Activated gamma-delta T cell treated with Interleukin-2 at 50 U/mL for 16 hours (primary cell): ENCODE results near the gene ACOXL.

Experiments
- DNase-seq: peaks from one replicate; pipeline ENCODE4 v3.0.0-alpha.2; 2020

ACOXL gene

DNA sequence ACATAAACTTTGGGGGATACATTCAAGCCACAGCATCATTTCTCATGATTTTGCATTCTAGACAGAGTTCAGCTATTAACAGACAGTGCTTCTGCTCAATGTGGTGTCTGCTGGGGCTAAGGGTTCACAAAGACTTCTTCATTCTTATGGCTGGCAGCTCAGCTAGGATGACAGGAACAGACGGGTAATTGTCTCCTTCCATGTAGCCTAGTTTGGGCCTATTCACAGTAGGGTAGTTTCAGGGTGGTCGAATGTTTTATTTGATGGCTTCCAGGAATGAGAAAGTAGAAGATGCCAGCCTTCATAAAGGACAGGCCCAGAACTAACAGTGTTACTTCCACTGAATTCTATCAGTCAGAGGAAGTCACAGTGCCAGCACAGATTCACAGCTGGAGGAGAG, 362.3 kb downstream of the ACOXL start:
- no peak for DNase-seq

DNA sequence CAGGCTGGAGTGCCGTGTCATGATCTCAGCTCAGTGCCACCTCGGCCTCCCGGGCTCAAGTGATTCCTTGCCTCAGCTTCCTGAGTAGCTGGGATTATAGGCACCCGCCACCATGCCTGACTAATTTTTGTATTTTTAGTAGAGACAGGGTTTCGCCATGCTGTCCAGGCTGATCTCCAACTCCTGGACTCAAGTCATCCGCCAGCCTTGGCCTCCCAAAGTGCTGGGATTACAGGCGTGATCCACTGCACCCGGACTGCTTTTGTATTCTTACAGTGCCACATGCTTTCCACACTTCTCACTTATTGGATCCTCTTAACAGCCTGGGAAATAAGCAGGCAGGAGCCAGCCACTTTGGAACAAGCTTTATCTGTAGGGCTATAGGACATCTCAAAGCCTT, 363.1 kb downstream of the ACOXL start:
- DNase-seq: no peak

DNA sequence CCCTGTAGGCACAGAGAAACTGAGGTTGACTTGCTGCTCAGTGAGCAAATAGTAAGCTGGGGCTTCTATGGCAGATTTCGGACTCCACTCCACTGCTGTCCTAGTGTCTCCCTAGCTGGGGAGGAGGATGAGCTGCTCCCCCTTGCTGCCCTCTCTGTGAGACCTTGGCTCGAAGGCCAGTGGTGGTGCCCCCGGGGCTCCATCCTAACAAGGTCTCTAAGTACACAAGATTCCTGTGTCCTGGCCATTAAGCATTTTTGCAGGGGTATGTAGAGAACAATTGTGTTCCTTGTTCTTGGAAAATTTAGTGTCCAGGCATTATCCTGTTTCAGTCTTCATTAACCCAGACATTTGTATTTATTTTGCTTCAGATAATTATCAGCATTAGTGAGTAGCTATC, 367.0 kb downstream of the ACOXL start:
- DNase-seq: no peak

DNA sequence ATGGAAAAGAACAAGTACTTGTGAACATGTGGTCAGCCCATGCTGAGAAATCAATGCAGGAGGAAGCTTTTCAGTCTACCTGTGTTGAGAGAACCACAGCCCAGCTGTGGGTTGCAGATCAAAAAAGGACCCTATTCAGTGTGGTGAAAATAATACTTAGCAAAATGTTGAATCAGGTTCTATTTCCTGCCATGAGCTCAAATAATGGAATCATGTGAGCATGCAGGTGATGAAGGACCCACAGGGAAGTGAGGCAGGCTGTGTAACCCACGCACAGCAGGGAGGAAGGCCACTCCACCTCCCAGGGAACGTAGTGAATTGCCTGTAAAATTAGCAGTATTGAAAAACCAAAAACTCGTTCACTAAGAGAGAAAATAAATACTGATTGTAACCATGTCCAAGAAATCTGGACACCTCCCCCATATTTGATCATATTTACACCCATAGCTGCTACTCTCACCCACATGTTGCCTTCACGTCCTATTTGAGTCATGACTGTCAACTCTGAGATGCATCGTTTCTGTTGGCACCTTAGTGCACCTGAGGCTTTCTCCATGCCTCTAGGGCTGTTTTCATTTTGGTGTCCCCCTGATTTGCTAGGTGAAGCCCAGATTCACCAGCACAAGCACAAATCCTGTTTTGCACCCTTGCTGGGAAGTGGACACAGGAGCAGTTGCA, 367.9 kb downstream of the ACOXL start:
- DNase-seq: no peak

DNA sequence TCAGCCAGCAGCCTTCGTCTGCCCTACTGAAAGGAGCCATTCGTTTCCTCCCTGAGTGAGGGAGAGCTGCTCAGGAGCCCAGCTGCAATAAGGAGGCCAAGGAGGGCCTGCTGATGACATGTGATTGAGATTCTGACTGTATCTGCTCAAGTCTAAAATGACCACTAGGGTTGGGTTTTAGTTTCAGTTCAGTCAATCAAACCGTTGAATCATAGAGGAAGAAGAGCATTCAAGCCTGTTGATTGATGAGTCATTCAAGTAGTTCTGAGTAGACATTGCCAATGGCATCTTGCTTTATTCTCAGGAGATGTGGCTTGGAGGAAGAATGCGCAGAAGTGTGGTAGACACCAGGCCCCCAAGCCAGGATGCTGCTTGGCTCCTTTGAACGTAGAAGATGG, 368.4 kb downstream of the ACOXL start:
- DNase-seq: no peak

DNA sequence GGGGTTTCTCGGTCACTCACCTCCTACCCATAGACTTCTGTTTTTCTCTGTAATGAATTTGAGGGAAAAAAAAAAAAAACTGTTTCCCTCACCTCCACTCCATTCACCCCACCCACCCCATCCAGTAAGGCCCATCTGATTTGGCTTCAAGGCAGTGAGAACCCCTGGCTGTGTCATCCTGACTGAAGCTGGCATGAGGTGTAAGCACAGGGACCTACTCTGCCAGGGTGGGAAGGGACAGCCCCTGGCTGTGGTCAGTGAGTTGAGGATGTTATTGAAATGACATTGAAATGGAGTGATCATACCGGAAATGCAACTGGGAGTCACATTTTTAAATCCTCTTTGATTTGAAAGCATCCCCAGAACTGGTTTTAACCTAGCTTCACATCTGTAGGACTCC, 369.2 kb downstream of the ACOXL start:
- DNase-seq: no peak

DNA sequence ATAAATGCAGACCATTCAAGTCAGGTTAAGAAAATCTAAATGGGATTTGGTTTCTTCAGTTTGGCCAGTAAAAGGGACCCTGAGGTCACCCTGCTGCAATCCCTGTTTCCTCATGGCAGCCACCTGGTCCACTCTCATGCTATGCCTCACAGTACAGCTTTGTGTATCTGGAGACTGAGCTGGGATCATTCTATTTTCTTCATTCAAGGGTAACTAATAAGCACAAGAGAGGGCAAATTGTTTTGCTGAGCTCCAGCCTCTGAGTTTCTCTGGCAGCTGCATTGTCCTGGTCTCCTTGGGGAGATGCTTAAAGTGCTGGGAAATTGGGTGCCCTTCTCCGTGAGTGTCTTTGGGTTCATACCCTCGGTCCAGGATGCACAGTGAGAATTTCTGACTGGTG, 369.8 kb downstream of the ACOXL start:
- no peak for DNase-seq

DNA sequence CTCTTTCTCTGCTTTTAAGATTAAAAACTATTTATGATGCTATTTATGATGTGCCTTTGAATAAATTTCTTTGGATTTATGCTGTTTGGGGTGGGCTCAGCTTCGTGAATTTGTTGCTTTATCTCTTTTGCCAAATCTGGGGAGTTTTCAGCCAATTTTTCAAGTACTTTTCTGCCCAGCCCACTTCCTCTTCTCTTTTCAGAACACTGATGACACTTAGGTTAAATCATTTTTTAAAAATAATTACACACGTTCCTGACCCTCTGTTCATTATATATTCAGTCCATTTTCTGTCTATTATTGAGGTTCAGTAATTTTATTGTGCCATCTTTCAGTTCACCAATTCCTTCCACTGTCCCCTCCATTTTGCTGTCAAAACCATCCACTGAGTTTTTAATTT, 373.6 kb downstream of the ACOXL start:
- no peak for DNase-seq

DNA sequence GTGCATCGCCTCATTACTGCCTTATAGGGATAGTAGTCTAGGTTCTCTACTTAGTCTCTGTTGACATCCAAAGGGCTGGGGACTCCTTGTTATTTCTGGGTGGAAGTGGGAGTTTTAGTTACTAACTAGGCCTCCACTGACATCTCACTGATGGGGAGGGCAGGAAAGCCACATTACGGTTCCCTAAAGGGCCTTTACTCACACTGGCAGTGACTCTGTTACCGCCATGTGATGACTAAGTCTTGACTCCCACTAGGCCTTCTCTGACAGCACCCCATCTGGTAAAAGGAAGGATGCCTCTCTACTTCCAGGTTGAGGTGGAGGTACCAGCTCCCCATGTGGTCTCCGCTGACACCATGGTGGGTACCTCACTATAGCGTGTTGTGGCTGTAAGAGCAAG, 374.3 kb downstream of the ACOXL start:
- no peak for DNase-seq

DNA sequence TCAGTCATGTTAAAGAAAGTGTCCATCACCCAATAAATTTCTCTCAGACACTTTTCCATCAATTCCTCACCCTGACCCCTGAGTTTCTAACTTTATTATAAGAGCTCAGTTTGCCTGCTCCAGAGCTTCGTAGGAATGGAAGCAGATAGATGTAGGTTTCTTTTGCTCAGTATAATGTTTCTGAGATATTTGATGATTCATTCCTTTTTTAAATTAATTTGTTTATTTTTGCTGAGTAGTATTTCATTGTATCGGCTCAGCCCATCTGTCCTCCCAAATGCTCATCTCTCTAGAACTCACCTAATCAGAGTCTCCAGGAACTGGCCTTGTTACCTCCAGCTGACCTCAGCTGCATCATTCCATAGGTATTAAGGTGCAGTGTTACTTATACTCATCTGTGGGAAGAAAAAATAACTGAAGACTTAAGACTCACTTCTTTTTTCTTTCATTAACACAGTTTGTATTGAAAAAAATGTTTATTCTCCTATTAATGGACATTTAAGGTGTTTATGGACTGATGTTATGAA, 376.4 kb downstream of the ACOXL start:
- no peak for DNase-seq

DNA sequence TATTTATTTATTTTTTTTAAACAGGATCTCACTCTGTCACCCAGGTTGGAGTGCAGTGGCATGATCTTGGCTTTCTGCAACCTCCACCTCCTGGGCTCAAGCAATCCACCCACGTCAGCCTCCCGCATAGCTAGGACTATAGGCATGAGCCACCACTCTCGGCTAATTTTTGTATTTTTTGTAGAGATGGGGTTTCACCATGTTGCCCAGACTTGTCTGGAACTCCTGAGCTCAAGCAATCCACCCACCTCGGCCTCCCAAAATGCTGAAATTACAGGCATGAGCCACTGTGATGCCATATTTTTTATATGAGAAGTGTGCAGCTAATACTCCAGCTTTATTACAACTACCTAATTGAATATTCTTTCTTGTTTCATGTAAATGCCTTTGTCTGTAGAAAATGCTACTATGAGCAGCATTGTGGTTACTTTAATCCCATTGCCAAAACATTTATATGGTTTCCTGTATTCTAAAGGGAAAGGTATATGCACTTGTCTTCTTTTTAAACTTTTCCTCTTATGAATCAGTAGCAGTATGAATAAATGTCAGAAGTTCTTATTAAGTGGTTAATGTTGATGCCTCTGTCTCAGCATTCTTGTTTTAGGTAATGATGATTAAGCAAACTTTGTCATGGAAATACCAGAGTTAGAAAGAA, 378.9 kb downstream of the ACOXL start:
- no peak for DNase-seq

DNA sequence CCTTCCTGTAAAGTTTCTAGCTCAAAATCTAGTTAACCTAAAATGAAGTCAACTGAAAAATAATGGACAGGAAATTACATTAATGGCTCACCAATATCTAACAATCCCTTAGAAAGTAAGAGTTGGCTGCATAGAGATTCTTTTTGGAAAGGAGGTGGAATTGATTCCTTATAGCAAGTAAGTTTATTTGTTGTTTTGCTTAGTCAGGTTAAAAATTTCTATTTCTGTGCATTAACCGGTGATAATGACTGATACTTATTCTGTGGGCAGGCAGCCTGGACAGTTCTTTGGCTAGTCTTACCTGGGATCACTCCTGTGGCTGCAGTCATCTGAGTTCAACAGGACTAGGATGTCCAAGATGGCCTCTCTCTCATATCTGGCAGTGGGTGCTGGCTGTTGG, 381.5 kb downstream of the ACOXL start:
- DNase-seq: no peak

DNA sequence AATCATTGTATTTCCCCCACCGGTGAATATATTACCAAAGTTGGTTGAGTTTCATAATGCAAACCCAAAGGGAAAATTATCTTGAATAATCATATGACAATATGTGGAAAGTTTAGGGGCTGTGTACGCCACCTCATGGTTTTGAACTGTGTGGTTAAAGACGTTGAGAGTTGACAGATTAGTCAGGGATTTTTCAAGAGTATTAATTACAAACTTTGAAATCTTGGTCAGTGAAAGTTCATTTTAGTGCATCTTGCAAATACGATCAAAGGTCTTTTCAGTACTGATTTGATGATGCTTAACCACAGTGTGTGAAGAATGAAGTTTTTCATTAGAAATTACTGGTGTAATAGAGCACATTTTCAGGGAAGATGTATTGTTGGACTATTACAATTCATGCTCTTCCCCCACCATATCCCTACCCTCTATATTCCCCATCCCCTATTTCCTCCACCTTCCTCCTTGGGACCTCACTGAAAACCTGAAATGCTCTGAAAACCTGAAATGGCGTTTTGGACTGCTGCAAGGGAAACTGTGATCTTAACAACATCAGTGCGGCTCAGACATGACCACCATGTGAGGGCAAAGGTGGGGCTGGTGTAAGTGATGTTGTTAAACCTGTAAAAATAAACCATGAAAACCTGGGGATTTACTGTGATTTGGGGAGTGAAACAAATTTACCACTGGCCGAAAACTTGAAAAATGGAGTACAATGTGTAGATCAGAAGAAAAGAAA, 383.8 kb downstream of the ACOXL start:
- no peak for DNase-seq

DNA sequence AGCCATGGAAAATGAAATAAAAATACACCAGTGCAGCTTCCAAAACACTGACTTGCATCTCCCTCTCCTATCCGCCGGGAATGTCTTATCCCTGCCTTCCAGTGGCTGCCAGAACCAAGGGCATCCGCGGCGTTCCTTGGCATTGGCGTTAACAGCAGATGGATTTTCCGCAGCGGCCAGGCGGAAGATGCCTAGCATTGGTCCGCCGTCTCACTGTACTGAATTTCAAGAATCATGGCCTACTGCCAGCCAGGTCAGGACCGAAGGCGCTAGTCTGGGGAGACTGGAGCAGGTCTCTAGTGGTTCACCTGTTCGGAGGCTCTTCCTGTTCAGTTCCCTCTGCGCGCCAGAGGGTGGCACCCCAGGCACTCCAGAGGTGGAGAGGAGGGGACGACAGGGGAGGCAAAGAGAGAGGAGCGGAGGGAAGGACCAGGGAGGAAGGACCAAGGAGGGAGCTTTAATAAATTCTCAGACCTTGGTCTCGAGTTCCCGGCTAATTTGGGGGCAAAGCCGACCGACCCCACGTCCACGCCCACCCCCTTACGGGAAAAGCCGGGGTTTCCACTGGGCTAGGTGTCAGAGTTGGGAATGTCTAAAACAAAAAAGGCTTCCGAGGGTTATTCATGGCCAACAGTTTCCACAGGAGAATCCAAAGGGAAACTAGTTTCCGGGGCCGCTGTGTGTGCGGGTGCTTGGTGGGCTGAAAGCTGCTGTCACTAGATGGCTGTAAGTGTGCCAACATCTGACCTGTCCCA, 384.6 kb downstream of the ACOXL start:
- peak; percentile 64 for DNase-seq

DNA sequence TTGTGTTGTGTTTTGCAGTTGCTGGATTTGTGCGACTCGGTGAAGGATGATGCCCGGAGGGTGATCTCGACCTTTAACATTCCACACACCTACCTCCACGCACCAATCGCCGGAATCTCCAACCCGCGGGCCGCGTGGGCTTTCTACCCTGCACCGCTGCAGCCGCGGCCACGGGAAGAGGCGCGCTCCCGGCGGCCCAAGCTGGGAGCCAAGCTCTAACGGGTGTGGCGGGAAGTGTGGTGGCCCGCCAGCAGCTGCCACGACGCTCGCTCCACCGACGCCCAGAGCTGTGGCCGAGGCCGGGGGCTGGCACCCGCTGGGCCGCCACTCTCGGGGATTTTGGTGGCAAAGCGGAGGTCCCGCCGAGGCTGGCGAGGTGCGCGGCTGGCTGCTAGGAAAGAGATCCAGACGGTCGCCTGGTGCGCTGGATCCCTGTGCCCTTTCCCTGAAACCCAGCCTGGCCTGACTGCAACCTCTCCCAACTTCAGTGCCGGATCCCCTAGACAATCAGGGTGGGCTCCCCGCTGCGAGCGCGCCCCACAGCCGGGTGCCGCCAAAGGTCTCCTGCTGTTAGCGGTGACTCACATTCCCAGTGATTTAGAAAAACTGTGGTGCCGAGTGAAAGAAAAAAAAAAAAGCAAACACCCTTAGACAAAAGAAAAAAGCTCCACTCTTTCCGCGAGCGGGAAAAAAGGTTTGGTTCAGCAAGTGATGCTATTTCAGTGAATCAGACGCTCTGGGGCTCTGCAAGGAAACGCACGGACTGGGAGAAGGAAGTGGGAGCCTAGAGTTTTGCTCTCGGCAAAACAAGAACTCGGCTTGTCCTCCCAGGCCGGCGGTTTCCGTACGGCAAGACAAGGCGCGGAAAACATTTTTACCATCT, 385.5 kb downstream of the ACOXL start:
- DNase-seq: no peak

DNA sequence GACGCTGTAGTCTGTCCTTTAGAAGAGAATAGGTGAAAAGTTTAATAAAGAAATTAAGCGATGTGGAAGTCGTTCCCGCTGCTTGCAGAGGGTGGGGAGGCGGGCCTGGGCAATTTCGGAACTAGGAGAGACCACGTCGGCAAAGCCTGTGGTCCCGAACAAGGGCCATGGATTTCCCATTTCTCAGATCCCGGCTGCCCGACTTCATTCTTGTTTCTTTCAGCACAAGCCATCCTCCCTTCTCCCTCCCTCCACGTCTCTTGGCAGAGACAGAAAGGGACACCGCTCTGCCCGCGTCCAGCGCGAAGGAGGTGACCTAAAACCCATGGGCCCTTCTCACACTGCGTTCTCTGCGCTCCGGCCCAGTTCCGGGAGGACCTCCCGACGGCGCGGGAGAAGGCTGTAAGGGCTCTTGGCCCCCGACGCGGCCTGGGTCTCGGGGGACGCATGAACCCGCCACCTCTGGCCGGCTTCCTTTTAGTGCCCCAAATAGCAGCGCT, 386.2 kb downstream of the ACOXL start:
- no peak for DNase-seq

DNA sequence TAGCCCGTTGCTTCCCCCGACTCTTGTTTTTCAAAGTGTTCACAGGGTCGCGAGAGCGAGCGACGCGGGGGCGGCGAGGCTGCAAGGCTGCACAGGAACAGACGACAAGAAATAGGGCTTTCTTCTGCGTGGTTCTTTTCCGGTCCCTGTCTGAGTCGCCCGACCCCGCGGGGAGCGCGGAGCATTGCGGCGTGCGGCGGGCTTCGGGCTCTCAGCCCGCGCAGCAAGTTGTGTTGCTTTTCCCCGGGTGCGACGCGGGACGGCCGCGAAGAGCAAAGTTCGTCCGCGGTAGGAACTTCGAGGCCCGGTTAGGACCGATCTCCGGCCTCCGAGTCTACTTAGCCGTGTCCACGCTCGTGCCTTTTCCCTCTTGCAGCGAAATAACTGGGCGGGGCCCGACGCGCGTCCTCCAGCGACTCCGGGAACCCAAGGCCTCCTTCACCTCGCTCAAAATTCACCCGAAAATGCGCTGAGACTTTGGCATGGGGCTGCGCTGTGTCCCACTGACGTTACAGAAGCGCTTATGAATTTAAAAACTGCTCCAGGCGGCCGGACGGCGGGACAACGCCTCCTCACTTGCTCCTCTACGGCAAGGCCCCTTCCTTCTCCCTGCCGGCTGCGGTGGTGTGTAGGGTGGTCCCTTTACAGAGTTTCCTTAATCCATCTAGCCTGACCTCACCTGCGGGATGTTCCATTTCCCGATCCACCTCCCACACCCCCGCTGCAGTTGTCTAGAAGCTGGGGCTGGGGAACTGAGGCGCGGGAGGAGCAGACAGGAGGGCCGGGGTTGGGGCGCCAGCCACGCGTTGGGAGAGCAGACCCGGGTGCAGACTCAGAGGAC, 386.8 kb downstream of the ACOXL start:
- DNase-seq: peak; percentile 17

DNA sequence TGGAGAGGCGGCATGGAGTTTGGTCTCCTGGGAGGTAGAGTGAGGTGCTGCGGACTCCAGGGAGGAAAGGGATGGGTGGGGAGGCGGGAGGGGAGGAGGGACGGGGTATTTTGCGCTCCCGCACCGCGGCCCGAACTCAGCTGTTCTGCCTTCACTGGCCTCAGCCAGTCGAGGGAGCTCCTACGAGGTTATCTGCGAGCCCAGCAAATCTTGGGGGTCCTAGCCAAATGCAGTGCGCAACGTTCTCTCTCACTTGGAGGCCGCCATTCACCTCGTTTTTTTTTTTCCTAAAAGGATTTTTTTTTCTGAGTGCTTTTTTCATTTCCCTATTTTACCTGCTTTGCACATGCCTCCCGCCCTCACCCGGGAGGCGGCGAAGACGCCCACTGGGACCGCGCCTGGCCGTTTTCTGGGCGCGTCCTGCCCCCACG, 387.5 kb downstream of the ACOXL start:
- DNase-seq: no peak

DNA sequence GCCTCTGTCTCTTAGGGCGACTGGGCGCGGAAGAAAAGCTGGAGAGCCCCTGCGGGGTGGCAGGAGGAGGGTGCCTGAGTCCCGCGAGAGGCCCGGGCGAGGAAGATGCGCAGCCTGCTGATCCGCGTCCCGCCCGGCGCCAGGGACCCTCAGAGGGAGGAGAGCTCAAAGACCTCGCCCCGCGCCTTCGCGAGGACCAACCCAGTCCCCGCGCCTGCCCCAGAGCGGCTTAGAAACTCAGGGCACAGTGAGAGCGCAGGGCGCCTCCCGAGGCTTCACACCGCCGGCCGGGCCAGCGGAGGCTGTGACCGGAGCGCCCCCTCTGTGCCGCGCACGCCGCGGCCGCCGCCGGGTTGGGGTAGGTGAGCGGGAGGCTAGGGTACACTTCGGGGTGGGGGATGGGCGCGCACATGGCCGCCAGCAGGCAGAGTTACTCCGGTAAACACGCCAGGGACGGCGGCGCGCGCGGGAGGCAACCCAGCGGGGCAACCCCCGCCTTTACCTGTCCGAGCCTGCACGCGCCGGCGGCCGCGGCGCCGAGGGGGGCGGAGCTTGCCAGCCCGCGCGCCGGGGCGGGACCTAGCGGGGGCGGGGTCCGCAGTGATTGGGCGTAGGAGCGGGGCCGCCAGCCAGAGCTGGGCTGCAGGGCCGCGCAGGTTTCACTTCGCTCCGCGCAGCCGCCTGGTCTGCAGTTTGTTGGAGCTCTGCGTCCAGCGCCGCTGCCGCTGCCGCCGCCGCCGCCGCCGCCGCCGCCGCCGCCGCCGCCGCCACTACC, 388.1 kb downstream of the ACOXL start, which contains the start of gene BCL2L11:
Gene BCL2L11, plus strand, starts transcription at position 662 of the 775 bp plus-strand sequence. CDS start 2,832 bp downstream, outside the sequence.
- peak; percentile 84 for DNase-seq
